Measurements from ENCODE around the gene SNCAIP. TPM values are rescaled to one million over a fixed set of nuclear protein-coding genes. Genes with fewer than 3 reads are reported as not detected.

Gene SNCAIP
- total RNA-seq, 1 experiment from 2014 or later: 3.0 TPM

GRCh38 chr5:122341087-122341486, 29.1 kb downstream of the SNCAIP start:
- no peaks in the 10 kb centered on the region for H3K9me3 ChIP-seq (ENCODE audit: control insufficient read depth, low read depth, low read length)
- H4K5ac ChIP-seq (ENCODE audit: insufficient read length, low read depth, low read length): no peak overlapping the region
- no peak overlapping the region for H2BK15ac ChIP-seq (ENCODE audit: low read depth, low read length)
- H3K27me3 ChIP-seq (ENCODE audit: insufficient read depth, low read length): no peaks in the 10 kb centered on the region
- no peak overlapping the region for H3K23ac ChIP-seq (ENCODE audit: insufficient read length, low read depth, low read length)
- no peak overlapping the region for H3K4ac ChIP-seq (ENCODE audit: low read depth, low read length)
- Mint-ChIP-seq H3K9me3 (no peaks in the 10 kb centered on the region), H3K4me3 (no peak overlapping the region), H3K27ac (no peak overlapping the region), H3K27me3 (ENCODE audit: low read depth) (no peaks in the 10 kb centered on the region), H3K4me1 (no peaks in the 10 kb centered on the region), H3K36me3 (ENCODE audit: insufficient read depth in 1 of 3, low read depth in 3 of 3) (no peaks in the 10 kb centered on the region)
- H3K23me2 ChIP-seq (ENCODE audit: insufficient read length, low read depth, low read length, poor library complexity, severe bottlenecking): no peaks in the 10 kb centered on the region
- no peak overlapping the region for H2BK20ac ChIP-seq (ENCODE audit: low read depth, low read length, poor library complexity, severe bottlenecking)
- no peaks in the 10 kb centered on the region for H3K4me1 ChIP-seq (ENCODE audit: insufficient read depth, low read length)
- DNase-seq: no peak
- no CpG with 5 or more reads among the region's 3 CpGs for WGBS (ENCODE audit: extremely low coverage, insufficient read length, low lambda C conversion rate)
- H4K20me1 ChIP-seq (ENCODE audit: control insufficient read depth, insufficient read depth, insufficient read length): no peaks in the 10 kb centered on the region
- no peak overlapping the region for H3K56ac ChIP-seq (ENCODE audit: insufficient read length, low read depth, low read length)
- no peak overlapping the region for H2BK5ac ChIP-seq (ENCODE audit: insufficient read length, low read length)
- H3K18ac ChIP-seq (ENCODE audit: insufficient read length, low read depth, low read length): no peak overlapping the region
- no peak overlapping the region for H3K14ac ChIP-seq (ENCODE audit: insufficient read depth, low read length)
- no peak overlapping the region for H2AFZ ChIP-seq (ENCODE audit: low read length)
- no peak overlapping the region for H4K8ac ChIP-seq (replicated peaks; ENCODE audit: insufficient read length, low read depth, low read length)
- H3T11ph ChIP-seq (ENCODE audit: low read length): no peak overlapping the region
- no peak overlapping the region for H3K27ac ChIP-seq (ENCODE audit: insufficient read length, low read depth, low read length)
- no peaks in the 10 kb centered on the region for H3K79me1 ChIP-seq (ENCODE audit: insufficient read depth, low read depth, low read length, poor library complexity, severe bottlenecking)
- H3K79me2 ChIP-seq (ENCODE audit: insufficient read depth, low read length): no peaks in the 10 kb centered on the region
- H3K4me2 ChIP-seq (ENCODE audit: insufficient read depth, insufficient read length, low read length): no peak overlapping the region
- no peak overlapping the region for H3K9ac ChIP-seq (ENCODE audit: extremely low read depth, insufficient read length, low read length)
- no peak overlapping the region for H2AK5ac ChIP-seq (ENCODE audit: insufficient read length, low read length)
- no peak overlapping the region for H2BK120ac ChIP-seq (ENCODE audit: low read depth, low read length, poor library complexity, severe bottlenecking)
- no peak overlapping the region for H2BK12ac ChIP-seq (ENCODE audit: insufficient read length, low read depth, low read length)
- no peak for TF ChIP-seq CTCF (conservative IDR thresholded peaks at IDR 0.05)
- no peak overlapping the region for H4K91ac ChIP-seq (ENCODE audit: insufficient read length, low read depth, low read length)
